GM06990 (cell line): ENCODE measurements around the gene MRPL54.

Source experiments
- DNase-seq: peaks from one replicate; pipeline ENCODE4 v3.0.0-alpha.2; 2011; ENCODE audit not compliant: insufficient read length; ENCODE audit errors: extremely low read depth
- H3K27me3 ChIP-seq: replicated peaks from 2 replicates; pipeline ENCODE4 v1.6.0; 2011; ENCODE audit warnings: low read length; ENCODE audit not compliant: control insufficient read depth, insufficient read depth
- H3K36me3 ChIP-seq: 2 replicates; pipeline ENCODE4 v1.5.1; 2011; ENCODE audit warnings: low read length; ENCODE audit not compliant: control insufficient read depth, insufficient read depth
- H3K4me3 ChIP-seq: replicated peaks from 2 replicates; pipeline ENCODE4 v1.5.1; 2011; ENCODE audit warnings: low read depth, mild to moderate bottlenecking, control low read depth, low read length
- CTCF ChIP-seq: IDR thresholded peaks from 2 replicates; pipeline ENCODE4 v1.5.1; 2011; ENCODE audit warnings: low read length, control low read depth, mild to moderate bottlenecking, inconsistent platforms; ENCODE audit not compliant: insufficient read depth, poor library complexity, severe bottlenecking

MRPL54 gene

GRCh38 chr19:3788996-3789778, 26.7 kb downstream of the MRPL54 start:
- H3K27me3 ChIP-seq = no peaks in the 10 kb centered on the region
- H3K36me3 ChIP-seq = no peaks in the 10 kb centered on the region
- H3K4me3 ChIP-seq = no peak overlapping the region
- no peak for DNase-seq
- TF ChIP-seq CTCF = no peak

DNA sequence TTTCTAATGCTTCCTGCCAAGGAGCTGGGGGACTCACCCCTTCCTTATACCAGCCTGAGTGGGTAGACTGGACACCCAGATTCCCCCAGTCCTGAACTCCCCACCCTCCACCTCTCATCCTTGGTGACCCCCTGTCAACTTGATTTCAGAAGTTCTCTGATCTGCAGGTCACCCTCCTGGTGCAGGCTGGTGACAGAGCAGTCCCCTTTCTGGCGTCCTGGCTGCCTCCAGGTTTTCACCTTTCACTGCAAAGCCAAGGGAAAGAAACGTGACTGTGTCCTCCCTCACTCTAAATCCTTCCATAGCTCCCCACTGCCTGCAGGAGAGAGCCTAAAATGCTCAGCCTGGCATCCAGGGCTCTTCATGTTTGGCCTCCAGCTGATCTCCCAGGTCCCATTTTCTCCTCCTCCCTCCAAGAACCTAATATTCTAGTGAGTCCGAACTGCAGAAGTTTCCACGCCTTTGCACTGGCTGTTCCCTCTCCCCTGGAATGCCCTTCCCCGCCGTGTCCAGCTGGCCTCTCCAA, 27.8 kb downstream of the MRPL54 start:
- no peak overlapping the region for H3K4me3 ChIP-seq
- no peak for TF ChIP-seq CTCF
- no peaks in the 10 kb centered on the region for H3K36me3 ChIP-seq
- DNase-seq = no peak
- H3K27me3 ChIP-seq = no peaks in the 10 kb centered on the region

DNA sequence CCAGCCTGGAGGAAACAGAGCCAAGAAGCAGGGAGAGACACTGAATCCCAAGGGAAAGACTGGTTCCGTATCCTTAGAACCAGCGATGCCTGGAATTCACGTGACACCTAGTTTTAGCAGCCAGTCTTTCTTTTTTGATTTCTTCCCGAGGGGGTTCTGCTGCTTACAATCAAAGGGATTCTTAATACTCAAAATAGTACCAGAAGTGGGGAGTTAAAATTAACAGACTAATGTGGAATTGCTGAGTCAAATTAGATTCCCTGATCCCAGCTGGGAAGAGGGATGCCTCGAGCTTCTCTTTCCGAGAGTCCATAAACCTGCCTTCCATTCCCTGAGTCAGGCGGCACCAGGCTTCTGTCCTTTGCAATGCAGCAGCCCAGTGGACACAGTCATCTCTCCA, 28.5 kb downstream of the MRPL54 start:
- Histone ChIP-seq H3K36me3 (no peaks in the 10 kb centered on the region), H3K27me3 (no peaks in the 10 kb centered on the region), H3K4me3 (no peak overlapping the region)
- no peak for DNase-seq
- no peak for TF ChIP-seq CTCF

- no peak for TF ChIP-seq CTCF
- Histone ChIP-seq H3K27me3 (no peaks in the 10 kb centered on the region), H3K36me3 (no peaks in the 10 kb centered on the region), H3K4me3 (no peak overlapping the region)
- DNase-seq = no peak
Observed at GRCh38 chr19:3792114-3792513, 29.6 kb downstream of the MRPL54 start.

DNA sequence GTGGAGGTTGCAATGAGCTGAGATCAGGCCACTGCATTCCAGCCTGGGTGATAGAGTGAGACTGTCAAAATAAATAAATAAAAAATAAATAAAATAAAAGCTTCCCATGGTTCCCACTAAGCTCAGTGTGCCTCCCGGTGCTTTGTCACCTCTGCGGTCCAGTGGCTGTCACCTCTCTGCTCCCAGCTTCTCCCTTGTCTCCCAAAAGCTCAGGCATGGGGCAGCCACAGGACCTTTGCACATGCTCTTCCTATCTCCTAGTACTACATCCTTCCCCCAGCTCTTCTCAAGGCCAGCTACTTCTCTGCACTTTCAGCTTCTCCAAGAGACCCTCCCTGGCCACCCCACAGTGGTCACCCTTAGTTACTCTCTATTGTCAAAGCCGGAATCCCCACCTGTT, 31.3 kb downstream of the MRPL54 start:
- TF ChIP-seq CTCF = no peak

DNA sequence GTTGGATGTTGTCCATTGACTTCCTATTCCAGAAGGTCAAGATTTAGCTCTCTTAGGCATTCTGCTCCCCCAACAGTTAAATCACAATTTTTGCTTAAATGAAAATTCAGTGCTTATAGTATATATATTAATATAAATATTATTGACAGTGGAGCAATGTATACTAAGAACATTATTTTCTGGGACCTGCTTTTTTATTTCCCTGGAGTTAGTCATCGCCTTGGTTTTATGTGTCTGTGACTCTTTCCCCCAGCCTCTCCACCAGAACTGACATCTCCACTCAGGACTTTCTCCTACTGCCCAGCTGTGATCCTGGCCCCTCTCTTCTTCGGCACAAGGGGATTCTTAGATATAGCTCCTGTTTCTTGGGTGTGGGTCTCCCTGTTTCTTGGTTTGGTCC, 33.9 kb downstream of the MRPL54 start:
- no peaks in the 10 kb centered on the region for H3K36me3 ChIP-seq
- DNase-seq = no peak
- TF ChIP-seq CTCF = no peak
- no peak overlapping the region for H3K4me3 ChIP-seq
- no peaks in the 10 kb centered on the region for H3K27me3 ChIP-seq

More for the DNA sequence above, 31.3 kb downstream of the MRPL54 start:
- Histone ChIP-seq H3K27me3 (no peaks in the 10 kb centered on the region), H3K36me3 (no peaks in the 10 kb centered on the region), H3K4me3 (no peak overlapping the region)
- DNase-seq = no peak
